Measurements from ENCODE around the gene UNC13D.
"Not testable (repeated sequence)": the region's sequence is repeated elsewhere in the genome, so short reads cannot be mapped to it uniquely, and the experiment has no call there.

Gene UNC13D

GRCh38 chr17:75874323-75875181 is 30.3 kb upstream of the UNC13D start:
- DNase-seq (ENCODE audit: low spot score): no peak

GRCh38 chr17:75873587-75874322 is 29.6 kb upstream of the UNC13D start:
- DNase-seq (ENCODE audit: low spot score): no peak

GRCh38 chr17:75872434-75873351 is 28.5 kb upstream of the UNC13D start:
- DNase-seq (ENCODE audit: low spot score): peak; percentile 50

- DNase-seq (ENCODE audit: low spot score): not testable (repeated sequence)
Measured at GRCh38 chr17:75870228-75870627, 26.0 kb upstream of the UNC13D start.

GRCh38 chr17:75869282-75870141 is 25.3 kb upstream of the UNC13D start:
- no peak for DNase-seq (ENCODE audit: low spot score)

GRCh38 chr17:75868730-75869281 is 24.6 kb upstream of the UNC13D start:
- not testable (repeated sequence) for DNase-seq (ENCODE audit: low spot score)

GRCh38 chr17:75865404-75866188 is 21.4 kb upstream of the UNC13D start:
- DNase-seq (ENCODE audit: low spot score): not testable (repeated sequence)

GRCh38 chr17:75864887-75865286 is 20.7 kb upstream of the UNC13D start:
- not testable (repeated sequence) for DNase-seq (ENCODE audit: low spot score)

GRCh38 chr17:75864448-75864871 is 20.3 kb upstream of the UNC13D start:
- DNase-seq (ENCODE audit: low spot score): no peak

GRCh38 chr17:75861927-75862317 is 17.7 kb upstream of the UNC13D start:
- no peak for DNase-seq (ENCODE audit: low spot score)

- not testable (repeated sequence) for DNase-seq (ENCODE audit: low spot score)
Measured at GRCh38 chr17:75859358-75859757, 15.2 kb upstream of the UNC13D start.

GRCh38 chr17:75856062-75856756 is 12.0 kb upstream of the UNC13D start:
- no peak for DNase-seq (ENCODE audit: low spot score)

- DNase-seq (ENCODE audit: low spot score): peak; percentile 98
Measured at GRCh38 chr17:75855310-75856061, 11.3 kb upstream of the UNC13D start, which contains the start of gene WBP2. Gene WBP2, minus strand, starts transcription at chr17:75855335. Its CDS starts 38 bp downstream, at chr17:75855297.

- peak; percentile 73 for DNase-seq (ENCODE audit: low spot score)
Measured at GRCh38 chr17:75854881-75855309, 10.7 kb upstream of the UNC13D start.

- DNase-seq (ENCODE audit: low spot score): no peak
Measured at GRCh38 chr17:75854101-75854748, 10.0 kb upstream of the UNC13D start.

GRCh38 chr17:75853433-75853832 is 9.2 kb upstream of the UNC13D start:
- DNase-seq (ENCODE audit: low spot score): no peak

- not testable (repeated sequence) for DNase-seq (ENCODE audit: low spot score)
Measured at GRCh38 chr17:75851693-75851991, 7.4 kb upstream of the UNC13D start.

All from iPS-NIHi11 (cell line).